DOHH2 (cell line): Measurements from ENCODE around the gene CFAP74.

Source experiments
- EZH2phosphoT487 ChIP-seq: fragments of 200-600 bp; sonication (generic); IDR thresholded peaks from 2 replicates; pipeline ENCODE4 v1.6.1; 2017; ENCODE audit warnings: borderline replicate concordance, mild to moderate bottlenecking, antibody characterized with exemption, low read length, moderate library complexity, mixed read lengths
- TF ChIP-seq, protein P1 (sequence below): fragments of 200-600 bp; sonication (generic); IDR thresholded peaks from one replicate; pipeline ENCODE4 v1.5.1; 2014; ENCODE audit warnings: antibody characterized with exemption, mild to moderate bottlenecking, low read depth, low read length; ENCODE audit not compliant: poor library complexity, severe bottlenecking

DNA sequence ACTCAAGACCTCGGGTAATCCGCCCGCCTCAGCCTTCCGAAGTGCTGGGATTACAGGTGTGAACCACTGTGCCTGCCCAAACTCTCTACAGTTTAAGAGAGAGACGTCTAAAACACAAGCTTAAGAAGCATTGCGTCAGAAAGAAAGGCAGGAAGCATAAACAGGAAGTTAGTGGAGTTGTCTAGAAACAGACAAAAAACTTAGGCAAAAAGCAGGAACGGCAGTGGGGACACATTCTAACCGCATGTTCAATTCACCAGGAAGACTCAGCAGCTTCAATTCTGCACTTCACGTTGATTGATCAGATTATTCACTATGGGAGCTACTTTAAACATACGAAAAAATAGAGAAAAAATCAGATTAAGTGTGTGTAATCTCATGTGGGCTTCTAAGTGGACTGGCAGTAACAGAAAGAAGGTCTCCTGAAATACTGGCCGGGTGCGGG is 7.4 kb downstream of the CFAP74 start:
- TF ChIP-seq, protein P1, sequence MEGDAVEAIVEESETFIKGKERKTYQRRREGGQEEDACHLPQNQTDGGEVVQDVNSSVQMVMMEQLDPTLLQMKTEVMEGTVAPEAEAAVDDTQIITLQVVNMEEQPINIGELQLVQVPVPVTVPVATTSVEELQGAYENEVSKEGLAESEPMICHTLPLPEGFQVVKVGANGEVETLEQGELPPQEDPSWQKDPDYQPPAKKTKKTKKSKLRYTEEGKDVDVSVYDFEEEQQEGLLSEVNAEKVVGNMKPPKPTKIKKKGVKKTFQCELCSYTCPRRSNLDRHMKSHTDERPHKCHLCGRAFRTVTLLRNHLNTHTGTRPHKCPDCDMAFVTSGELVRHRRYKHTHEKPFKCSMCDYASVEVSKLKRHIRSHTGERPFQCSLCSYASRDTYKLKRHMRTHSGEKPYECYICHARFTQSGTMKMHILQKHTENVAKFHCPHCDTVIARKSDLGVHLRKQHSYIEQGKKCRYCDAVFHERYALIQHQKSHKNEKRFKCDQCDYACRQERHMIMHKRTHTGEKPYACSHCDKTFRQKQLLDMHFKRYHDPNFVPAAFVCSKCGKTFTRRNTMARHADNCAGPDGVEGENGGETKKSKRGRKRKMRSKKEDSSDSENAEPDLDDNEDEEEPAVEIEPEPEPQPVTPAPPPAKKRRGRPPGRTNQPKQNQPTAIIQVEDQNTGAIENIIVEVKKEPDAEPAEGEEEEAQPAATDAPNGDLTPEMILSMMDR, result no peak
- TF ChIP-seq EZH2phosphoT487, result no peak
